Activated T-cell treated with anti-CD3 and anti-CD28 coated beads, Interleukin-2, amount 50 U/mL, for 24 hours (primary cell): ENCODE measurements around the gene UBE4B.
"Not testable (repeated sequence)": the region's sequence is repeated elsewhere in the genome, so short reads cannot be mapped to it uniquely, and the experiment has no call there.

Experiments
- DNase-seq: peaks from one replicate; pipeline ENCODE4 v3.0.0-alpha.2; 2020
- H3K27ac Mint-ChIP-seq: 2 replicates; pipeline ENCODE4 v1.8.0; 2020; ENCODE audit warnings: mild to moderate bottlenecking, mixed read lengths
- H3K27me3 Mint-ChIP-seq: 2 replicates; pipeline ENCODE4 v1.8.0; 2020; ENCODE audit warnings: mixed read lengths
- H3K36me3 Mint-ChIP-seq: 2 replicates; pipeline ENCODE4 v1.8.0; 2020; ENCODE audit warnings: low read depth, mixed read lengths
- H3K4me1 Mint-ChIP-seq: 2 replicates; pipeline ENCODE4 v1.8.0; 2020; ENCODE audit warnings: low read depth, mixed read lengths
- H3K4me3 Mint-ChIP-seq: 2 replicates; pipeline ENCODE4 v1.8.0; 2020; ENCODE audit warnings: mild to moderate bottlenecking, moderate library complexity, mixed read lengths
- H3K9me3 Mint-ChIP-seq: 2 replicates; pipeline ENCODE4 v1.8.0; 2020; ENCODE audit warnings: mixed read lengths

Gene UBE4B

DNA sequence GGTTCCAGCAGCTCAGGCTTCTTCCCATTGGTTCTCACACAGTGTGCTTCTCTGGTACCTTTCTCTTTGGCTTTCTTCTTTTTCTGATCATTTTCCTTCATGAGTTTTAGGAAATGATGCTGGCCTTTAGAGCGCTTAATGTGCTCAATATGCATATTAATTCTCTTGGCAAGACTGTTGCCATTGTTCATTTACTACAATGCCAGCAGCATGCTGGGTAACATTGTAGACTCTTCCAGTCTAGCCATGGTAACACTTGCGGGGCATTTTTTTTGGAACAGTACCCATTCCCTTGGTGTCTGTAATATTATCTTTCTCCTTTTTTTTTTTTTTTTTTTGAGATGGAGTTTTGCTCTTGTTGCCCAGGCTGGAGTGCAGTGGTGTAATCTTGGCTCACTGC is 21.7 kb downstream of the UBE4B start:
- no peak overlapping the region for H3K4me3 Mint-ChIP-seq
- no peaks in the 10 kb centered on the region for H3K27me3 Mint-ChIP-seq
- H3K4me1 Mint-ChIP-seq, result peaks cover 16% of the 10 kb centered on the region
- H3K27ac Mint-ChIP-seq, result no peak overlapping the region
- no peak for DNase-seq
- H3K9me3 Mint-ChIP-seq, result no peaks in the 10 kb centered on the region
- H3K36me3 Mint-ChIP-seq, result peaks cover 62% of the 10 kb centered on the region

- Mint-ChIP-seq H3K4me1 (peaks cover 15% of the 10 kb centered on the region), H3K4me3 (no peak overlapping the region), H3K9me3 (no peaks in the 10 kb centered on the region), H3K27ac (no peak overlapping the region), H3K27me3 (no peaks in the 10 kb centered on the region), H3K36me3 (peaks cover 45% of the 10 kb centered on the region)
- no peak for DNase-seq
Observed at GRCh38 chr1:10056599-10056987, 23.8 kb downstream of the UBE4B start.

DNA sequence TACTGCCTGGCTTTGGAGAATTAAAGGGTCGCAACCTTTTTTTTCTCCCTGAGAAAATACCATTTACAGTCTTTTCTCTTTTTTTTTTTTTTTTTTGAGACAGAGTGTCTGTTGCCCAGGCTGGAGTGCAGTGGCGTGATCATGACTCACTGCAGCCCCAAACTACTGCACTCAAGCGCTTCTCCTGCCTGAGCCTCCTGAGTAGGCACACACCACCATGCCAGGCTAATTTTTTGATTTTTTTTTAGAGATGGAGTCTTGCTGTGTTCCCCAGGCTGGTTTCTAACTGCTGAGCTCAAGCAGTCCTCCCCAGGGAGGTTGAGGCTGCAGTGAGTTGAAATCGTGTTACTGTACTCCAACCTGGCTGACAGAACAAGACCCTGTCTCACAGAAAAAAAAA is 24.6 kb downstream of the UBE4B start:
- H3K9me3 Mint-ChIP-seq, result no peaks in the 10 kb centered on the region
- DNase-seq, result no peak
- no peak overlapping the region for H3K27ac Mint-ChIP-seq
- H3K36me3 Mint-ChIP-seq, result peaks cover 37% of the 10 kb centered on the region
- H3K27me3 Mint-ChIP-seq, result no peaks in the 10 kb centered on the region
- H3K4me1 Mint-ChIP-seq, result peaks cover 14% of the 10 kb centered on the region
- no peak overlapping the region for H3K4me3 Mint-ChIP-seq

DNA sequence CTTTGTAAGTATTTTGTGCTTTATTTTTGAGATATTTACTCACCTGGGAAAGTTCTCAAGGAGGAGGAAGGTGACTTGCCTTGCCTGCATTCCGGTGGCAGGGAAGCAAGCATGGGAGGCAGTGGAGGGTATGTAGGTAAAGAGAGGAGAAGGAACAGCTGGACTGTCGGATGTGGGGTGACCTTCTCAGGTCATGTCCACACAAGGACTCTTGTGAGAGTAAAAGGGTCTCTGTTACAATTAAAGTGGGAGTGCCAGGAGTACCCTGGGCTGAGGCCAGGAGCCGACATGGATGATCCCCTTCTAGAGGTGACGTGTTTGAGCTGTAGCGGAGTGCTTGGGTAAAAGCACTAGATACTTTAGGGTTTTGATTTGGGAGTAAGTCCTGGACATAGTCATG is 25.0 kb downstream of the UBE4B start:
- no peak overlapping the region for H3K4me3 Mint-ChIP-seq
- H3K4me1 Mint-ChIP-seq, result peaks cover 14% of the 10 kb centered on the region
- H3K27ac Mint-ChIP-seq, result no peak overlapping the region
- no peak for DNase-seq
- H3K36me3 Mint-ChIP-seq, result peaks cover 33% of the 10 kb centered on the region
- H3K27me3 Mint-ChIP-seq, result no peaks in the 10 kb centered on the region
- H3K9me3 Mint-ChIP-seq, result no peaks in the 10 kb centered on the region

GRCh38 chr1:10059342-10059718 is 26.6 kb downstream of the UBE4B start:
- H3K4me1 Mint-ChIP-seq, result peaks cover 20% of the 10 kb centered on the region
- no peaks in the 10 kb centered on the region for H3K27me3 Mint-ChIP-seq
- DNase-seq, result no peak
- H3K36me3 Mint-ChIP-seq, result peaks cover 30% of the 10 kb centered on the region
- H3K9me3 Mint-ChIP-seq, result no peaks in the 10 kb centered on the region
- no peak overlapping the region for H3K27ac Mint-ChIP-seq
- H3K4me3 Mint-ChIP-seq, result no peak overlapping the region

DNA sequence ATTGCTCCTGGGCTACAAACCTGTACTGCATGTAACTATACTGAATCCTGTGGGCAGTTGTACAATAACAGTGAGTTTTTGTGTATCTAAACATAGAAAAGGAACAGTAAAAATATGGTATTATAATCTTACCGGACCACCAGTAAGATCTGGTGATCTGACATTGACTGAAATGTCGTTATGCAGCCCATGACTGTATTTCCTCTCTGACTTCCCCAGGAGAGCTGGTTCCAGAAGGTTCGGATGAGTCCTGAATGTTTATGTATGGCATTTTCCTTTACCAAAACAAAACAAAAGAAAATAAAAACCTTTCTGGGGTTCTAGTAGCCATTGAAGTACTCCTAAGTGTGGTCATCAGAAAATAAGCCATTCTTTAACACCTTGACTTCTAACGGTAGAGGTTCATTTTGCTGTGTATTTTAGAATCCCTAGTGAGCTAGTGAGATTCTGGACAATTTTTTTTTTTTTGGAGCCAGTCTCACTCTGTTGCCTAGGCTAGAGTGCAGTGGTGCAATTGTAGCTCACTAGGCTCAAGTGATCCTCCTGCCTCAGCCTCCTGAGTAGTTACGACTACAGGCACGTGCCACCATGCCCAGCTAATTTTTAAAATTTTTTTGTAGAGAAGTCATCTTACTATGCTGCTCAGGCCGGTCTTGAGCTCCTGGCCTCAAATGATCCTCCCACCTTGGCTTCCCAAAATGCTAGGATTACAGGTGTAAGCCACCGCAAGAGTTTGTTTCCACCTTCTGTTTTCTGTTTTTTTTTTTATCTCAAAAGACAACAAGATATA is 27.7 kb downstream of the UBE4B start:
- H3K27ac Mint-ChIP-seq, result no peak overlapping the region
- no peak overlapping the region for H3K4me3 Mint-ChIP-seq
- no peaks in the 10 kb centered on the region for H3K27me3 Mint-ChIP-seq
- H3K9me3 Mint-ChIP-seq, result no peaks in the 10 kb centered on the region
- DNase-seq, result no peak
- peaks cover 28% of the 10 kb centered on the region for H3K36me3 Mint-ChIP-seq
- peaks cover 25% of the 10 kb centered on the region for H3K4me1 Mint-ChIP-seq

GRCh38 chr1:10061276-10061675 is 28.5 kb downstream of the UBE4B start:
- Mint-ChIP-seq H3K27ac (no peak overlapping the region), H3K36me3 (peaks cover 25% of the 10 kb centered on the region), H3K4me1 (peaks cover 21% of the 10 kb centered on the region), H3K9me3 (no peaks in the 10 kb centered on the region), H3K4me3 (no peak overlapping the region), H3K27me3 (no peaks in the 10 kb centered on the region)
- no peak for DNase-seq

DNA sequence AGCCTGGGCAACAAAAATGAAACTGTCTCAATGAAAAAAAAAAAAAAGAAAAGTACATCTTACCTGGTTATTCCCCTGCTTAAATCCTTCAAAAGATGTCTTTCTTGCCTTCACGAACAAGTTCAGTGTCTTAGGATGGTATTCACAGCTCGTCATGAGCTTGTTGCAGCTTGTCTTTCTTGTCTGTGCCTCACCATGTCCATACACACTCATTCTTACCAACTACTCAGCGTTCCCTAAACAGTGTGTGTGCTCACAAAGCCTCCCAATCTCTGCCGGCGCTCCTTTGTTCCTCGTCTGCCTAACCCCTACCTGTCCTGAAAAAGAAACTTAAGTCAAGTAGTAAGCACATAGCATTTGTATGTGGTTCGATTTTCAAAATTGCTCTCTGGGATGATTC is 31.1 kb downstream of the UBE4B start:
- Mint-ChIP-seq H3K36me3 (peaks cover 14% of the 10 kb centered on the region), H3K4me1 (peaks cover 23% of the 10 kb centered on the region), H3K27ac (no peak overlapping the region), H3K4me3 (no peak overlapping the region), H3K9me3 (no peaks in the 10 kb centered on the region), H3K27me3 (no peaks in the 10 kb centered on the region)
- DNase-seq, result no peak

GRCh38 chr1:10064416-10065343 is 31.9 kb downstream of the UBE4B start:
- no peak overlapping the region for H3K27ac Mint-ChIP-seq
- H3K27me3 Mint-ChIP-seq, result no peaks in the 10 kb centered on the region
- DNase-seq, result no peak
- H3K4me3 Mint-ChIP-seq, result no peak overlapping the region
- H3K4me1 Mint-ChIP-seq, result peaks cover 26% of the 10 kb centered on the region
- H3K36me3 Mint-ChIP-seq, result peaks cover 14% of the 10 kb centered on the region
- no peaks in the 10 kb centered on the region for H3K9me3 Mint-ChIP-seq

DNA sequence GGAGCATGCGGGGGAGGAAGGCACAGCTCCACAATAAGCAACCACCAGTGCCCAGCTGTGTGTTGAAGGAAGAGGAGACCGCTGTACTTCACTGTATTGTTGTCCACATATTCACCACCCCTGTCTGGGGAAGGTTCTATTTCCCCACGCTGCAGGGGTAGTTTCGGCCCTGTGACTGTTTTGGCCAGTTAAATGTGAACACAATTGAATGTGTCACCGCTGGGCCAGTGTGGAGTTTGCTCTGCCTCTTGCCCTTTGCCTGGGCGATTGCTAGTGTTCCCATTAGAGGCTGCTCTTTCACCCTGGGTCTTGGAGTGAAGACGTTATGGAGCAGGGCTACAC is 32.6 kb downstream of the UBE4B start:
- DNase-seq, result no peak
- H3K4me3 Mint-ChIP-seq, result no peak overlapping the region
- no peaks in the 10 kb centered on the region for H3K27me3 Mint-ChIP-seq
- H3K9me3 Mint-ChIP-seq, result no peaks in the 10 kb centered on the region
- peaks cover 26% of the 10 kb centered on the region for H3K4me1 Mint-ChIP-seq
- H3K36me3 Mint-ChIP-seq, result peaks cover 14% of the 10 kb centered on the region
- no peak overlapping the region for H3K27ac Mint-ChIP-seq

- no peak overlapping the region for H3K4me3 Mint-ChIP-seq
- H3K4me1 Mint-ChIP-seq, result peaks cover 26% of the 10 kb centered on the region
- no peak for DNase-seq
- H3K27ac Mint-ChIP-seq, result no peak overlapping the region
- H3K9me3 Mint-ChIP-seq, result no peaks in the 10 kb centered on the region
- peaks cover 14% of the 10 kb centered on the region for H3K36me3 Mint-ChIP-seq
- no peaks in the 10 kb centered on the region for H3K27me3 Mint-ChIP-seq
Observed at GRCh38 chr1:10065760-10066159, 33.0 kb downstream of the UBE4B start.

DNA sequence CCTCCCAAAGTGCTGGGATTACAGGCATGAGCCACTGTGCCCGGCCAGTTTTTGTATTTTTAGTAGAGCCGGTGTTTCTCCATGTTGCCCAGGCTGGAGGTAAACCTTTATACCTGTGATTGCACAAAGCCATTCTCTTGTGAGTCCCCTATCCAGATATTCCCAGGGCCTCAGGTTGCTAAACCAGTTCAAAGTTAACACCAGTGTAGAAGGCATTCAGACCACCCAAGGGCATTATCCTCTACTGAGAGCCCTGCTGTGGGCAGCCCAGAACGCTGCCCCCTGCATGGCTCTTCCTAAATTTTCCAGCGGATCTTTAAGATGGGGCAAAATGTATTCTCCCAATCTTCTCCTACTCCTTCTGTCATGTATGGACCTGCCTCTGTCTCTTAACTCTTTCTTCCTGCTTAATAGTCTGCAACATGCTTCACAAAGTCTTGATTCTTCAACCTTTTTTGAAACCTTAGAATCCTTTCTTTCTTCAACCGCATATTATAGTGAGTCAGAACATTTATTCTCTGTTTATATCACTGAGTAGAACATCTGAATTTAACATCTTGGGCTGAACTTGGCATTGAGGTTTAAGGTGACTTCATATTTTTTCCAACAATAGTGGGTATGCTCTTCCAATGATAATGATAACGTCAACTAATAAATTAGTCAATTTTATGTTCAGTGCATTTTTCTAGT is 36.0 kb downstream of the UBE4B start:
- peaks cover 28% of the 10 kb centered on the region for H3K4me1 Mint-ChIP-seq
- no peak for DNase-seq
- no peaks in the 10 kb centered on the region for H3K27me3 Mint-ChIP-seq
- no peaks in the 10 kb centered on the region for H3K9me3 Mint-ChIP-seq
- no peak overlapping the region for H3K27ac Mint-ChIP-seq
- H3K36me3 Mint-ChIP-seq, result peaks cover 22% of the 10 kb centered on the region
- H3K4me3 Mint-ChIP-seq, result no peak overlapping the region

GRCh38 chr1:10070206-10070605 is 37.4 kb downstream of the UBE4B start:
- Mint-ChIP-seq H3K4me3 (no peak overlapping the region), H3K4me1 (peaks cover 30% of the 10 kb centered on the region), H3K36me3 (peaks cover 26% of the 10 kb centered on the region), H3K9me3 (no peaks in the 10 kb centered on the region), H3K27me3 (no peaks in the 10 kb centered on the region), H3K27ac (no peak overlapping the region)
- no peak for DNase-seq

- Mint-ChIP-seq H3K27ac (no peak overlapping the region), H3K36me3 (peaks cover 38% of the 10 kb centered on the region), H3K4me1 (peaks cover 32% of the 10 kb centered on the region), H3K4me3 (no peak overlapping the region), H3K9me3 (no peaks in the 10 kb centered on the region), H3K27me3 (no peaks in the 10 kb centered on the region)
- DNase-seq, result no peak
Observed at GRCh38 chr1:10071640-10072039, 38.9 kb downstream of the UBE4B start.

DNA sequence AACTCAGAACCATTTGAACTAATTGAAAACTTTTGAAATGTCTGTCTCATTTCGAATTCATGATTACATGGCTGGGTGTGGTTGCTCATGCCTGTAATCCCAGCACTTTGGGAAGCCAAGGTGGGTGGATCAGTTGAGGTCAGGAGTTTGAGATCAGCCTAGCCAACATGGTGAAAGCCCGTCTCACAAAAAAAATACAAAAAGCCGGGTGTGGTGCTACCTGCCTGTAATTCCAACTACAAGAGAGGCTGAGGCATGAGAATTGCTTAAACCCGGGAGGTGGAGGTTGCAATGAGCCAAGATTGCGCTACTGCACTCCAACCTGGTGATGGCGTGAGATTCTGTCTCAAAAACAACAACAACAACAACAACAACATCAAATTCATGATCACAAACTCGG is 40.6 kb downstream of the UBE4B start:
- H3K27me3 Mint-ChIP-seq, DNase-seq, H3K9me3 Mint-ChIP-seq, H3K4me3 Mint-ChIP-seq, H3K27ac Mint-ChIP-seq: not testable (repeated sequence)
- H3K36me3 Mint-ChIP-seq, result peaks cover 47% of the 10 kb centered on the region
- peaks cover 27% of the 10 kb centered on the region for H3K4me1 Mint-ChIP-seq
